Panc1 (cell line): Measurements from ENCODE around the gene PCDHA10. TPM values are rescaled to one million over a fixed set of nuclear protein-coding genes. Genes with fewer than 3 reads are reported as not detected.

ENCODE experiments used
- ATAC-seq: fragments of 200-7000 bp; cut with Tn5 transposase; 2 replicates; pipeline ENCODE4 v1.9.1; 2020; ENCODE audit warnings: mild to moderate bottlenecking, moderate library complexity
- BruUV-seq: library from RNA; stranded (reverse); fragments of 400-500 nt; replicated peaks from 2 replicates; lab custom pipeline; 2021; lab: Mats Ljungman, UMichigan
- CTCF ChIA-PET: fragments of 300-600 bp; sonication (Branson Sonifier 250); formaldehyde crosslinking; loops from one replicate; lab custom pipeline; 2022; ENCODE audit warnings: antibody characterized with exemption; lab: Charles Lee
- POLR2A ChIA-PET: fragments of 300-600 bp; sonication (Branson Sonifier 250); formaldehyde crosslinking; loops from one replicate; lab custom pipeline; 2022; ENCODE audit warnings: antibody characterized with exemption; lab: Charles Lee
- DNase-seq: peaks from one replicate; pipeline ENCODE4 v3.0.0-alpha.2; 2010; ENCODE audit warnings: low read depth, low spot score
- H3K27ac ChIP-seq: 2 replicates; pipeline ENCODE4 v1.5.1; 2011; ENCODE audit warnings: mild to moderate bottlenecking, low read length, inconsistent platforms
- H3K27me3 ChIP-seq: fragments of 200-500 bp; sonication (Bioruptor generic); 2 replicates; pipeline ENCODE4 v1.6.0; 2014; ENCODE audit warnings: low read length, inconsistent platforms; ENCODE audit not compliant: control insufficient read depth, insufficient read depth
- H3K36me3 ChIP-seq: fragments of 200-500 bp; sonication (Bioruptor generic); 2 replicates; pipeline ENCODE4 v1.5.1; 2014; ENCODE audit warnings: inconsistent platforms, mild to moderate bottlenecking, low read length, moderate library complexity; ENCODE audit not compliant: control insufficient read depth, insufficient read depth
- H3K4me1 ChIP-seq: 2 replicates; pipeline ENCODE4 v1.5.1; 2011; ENCODE audit warnings: inconsistent platforms, mild to moderate bottlenecking, low read length, moderate library complexity; ENCODE audit not compliant: control insufficient read depth, insufficient read depth
- H3K4me3 ChIP-seq, 2 experiments: 2 replicates each; pipeline ENCODE4 v1.5.1; 2011 to 2012; ENCODE audit warnings: low read depth in 2 of 2, low read length in 2 of 2, mild to moderate bottlenecking in 2 of 2, inconsistent platforms in 1 of 2, moderate library complexity in 1 of 2
- H3K9me3 ChIP-seq: fragments of 200-500 bp; sonication (Bioruptor generic); 2 replicates; pipeline ENCODE4 v1.5.1; 2014; ENCODE audit warnings: low read depth, mild to moderate bottlenecking, inconsistent platforms, low read length, moderate library complexity; ENCODE audit not compliant: control insufficient read depth, insufficient read depth
- POLR2AphosphoS5 ChIP-seq: IDR thresholded peaks from 2 replicates; pipeline ENCODE4 v1.6.1; 2012; ENCODE audit warnings: mild to moderate bottlenecking, low read depth, low read length, moderate library complexity
- REST ChIP-seq, 2 experiments: IDR thresholded peaks; 2 replicates each; pipeline ENCODE4 v1.6.1; 2011 to 2012; ENCODE audit warnings: low read depth in 2 of 2, control low read depth in 1 of 2, low read length in 1 of 2, mild to moderate bottlenecking in 1 of 2, moderate library complexity in 1 of 2; ENCODE audit not compliant: insufficient read depth in 1 of 2
- SIN3A ChIP-seq: IDR thresholded peaks from 2 replicates; pipeline ENCODE4 v1.6.1; 2012; ENCODE audit warnings: low read depth, mild to moderate bottlenecking, low read length, moderate library complexity, borderline replicate concordance; ENCODE audit not compliant: insufficient read depth
- TCF7L2 ChIP-seq: IDR thresholded peaks from 2 replicates; pipeline ENCODE4 v1.6.1; 2011; ENCODE audit warnings: mild to moderate bottlenecking, low read depth, low read length, inconsistent platforms
- in situ Hi-C: cut with HindIII; loops from 2 replicates; pipeline ENCODE4 v1.10.0; 2016; ENCODE audit warnings: low sequenced_read_pairs, low pct_unique_long_range_greater_than_20kb
- intact Hi-C: fragments of 100-400 bp; cut with micrococcal nuclease; formaldehyde crosslinking; loops from one replicate; pipeline ENCODE4 v1.10.0; 2022; ENCODE audit not compliant: unreplicated experiment
- total RNA-seq: library from RNA; stranded (reverse); gene quantifications from one replicate; pipeline ENCODE4 v1.2.1, GENCODE V29; 2021; ENCODE audit not compliant: unreplicated experiment
- TF ChIP-seq, protein P1 (sequence below): fragments of 450-650 bp; IDR thresholded peaks from 2 replicates; pipeline ENCODE4 v1.5.1; 2017; ENCODE audit warnings: mild to moderate bottlenecking

PCDHA10 gene
- total RNA-seq, 1 experiment from 2014 or later: 0.33 TPM

- no peak for DNase-seq
- H3K4me3 ChIP-seq: peak overlapping the region; percentile 24 to 54
- no peak overlapping the region for H3K27ac ChIP-seq
- TF ChIP-seq, protein P1, sequence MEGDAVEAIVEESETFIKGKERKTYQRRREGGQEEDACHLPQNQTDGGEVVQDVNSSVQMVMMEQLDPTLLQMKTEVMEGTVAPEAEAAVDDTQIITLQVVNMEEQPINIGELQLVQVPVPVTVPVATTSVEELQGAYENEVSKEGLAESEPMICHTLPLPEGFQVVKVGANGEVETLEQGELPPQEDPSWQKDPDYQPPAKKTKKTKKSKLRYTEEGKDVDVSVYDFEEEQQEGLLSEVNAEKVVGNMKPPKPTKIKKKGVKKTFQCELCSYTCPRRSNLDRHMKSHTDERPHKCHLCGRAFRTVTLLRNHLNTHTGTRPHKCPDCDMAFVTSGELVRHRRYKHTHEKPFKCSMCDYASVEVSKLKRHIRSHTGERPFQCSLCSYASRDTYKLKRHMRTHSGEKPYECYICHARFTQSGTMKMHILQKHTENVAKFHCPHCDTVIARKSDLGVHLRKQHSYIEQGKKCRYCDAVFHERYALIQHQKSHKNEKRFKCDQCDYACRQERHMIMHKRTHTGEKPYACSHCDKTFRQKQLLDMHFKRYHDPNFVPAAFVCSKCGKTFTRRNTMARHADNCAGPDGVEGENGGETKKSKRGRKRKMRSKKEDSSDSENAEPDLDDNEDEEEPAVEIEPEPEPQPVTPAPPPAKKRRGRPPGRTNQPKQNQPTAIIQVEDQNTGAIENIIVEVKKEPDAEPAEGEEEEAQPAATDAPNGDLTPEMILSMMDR: peak; percentile 70
- TF ChIP-seq REST (IDR thresholded peaks at IDR 0.05; ENCODE audit: insufficient read depth in 1 of 2, low read depth in 2 of 2, low read length in 1 of 2): no peak
- no peaks in the 10 kb centered on the region; the same call in 1 of the 2 replicates for H3K9me3 ChIP-seq
- in situ Hi-C loops: no loop called here
- ChIA-PET CTCF (interaction anchor here (0.7 kb wide), 2 partner anchors 136 to 153 kb away, joined by 7 to 9 read pairs; no protein-coding TSS in a partner anchor), POLR2A (no interaction called here)
- ATAC-seq: peak; percentile 82
- no peaks in the 10 kb centered on the region for H3K27me3 ChIP-seq
- no peaks in the 10 kb centered on the region; the same call in 1 of the 2 replicates for H3K36me3 ChIP-seq
- no peaks in the 10 kb centered on the region for H3K4me1 ChIP-seq
- intact Hi-C loops: loop anchor here (1.0 kb wide), 1 partner anchor 158 kb away; no protein-coding TSS in a partner anchor
- BruUV-seq: no TSS peak
Measured at GRCh38 chr5:140882591-140882899, 26.8 kb downstream of the PCDHA10 start.

DNA sequence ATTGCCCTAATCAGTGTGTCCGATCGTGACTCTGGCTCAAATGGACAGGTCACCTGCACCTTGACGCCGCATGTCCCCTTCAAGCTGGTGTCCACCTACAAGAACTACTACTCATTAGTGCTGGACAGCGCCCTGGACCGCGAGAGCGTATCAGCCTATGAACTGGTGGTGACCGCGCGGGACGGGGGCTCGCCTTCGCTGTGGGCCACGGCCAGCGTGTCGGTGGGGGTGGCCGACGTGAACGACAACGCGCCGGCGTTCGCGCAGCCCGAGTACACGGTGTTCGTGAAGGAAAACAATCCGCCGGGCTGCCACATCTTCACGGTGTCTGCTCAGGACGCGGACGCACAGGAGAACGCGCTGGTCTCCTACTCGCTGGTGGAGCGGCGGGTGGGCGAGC, 27.7 kb downstream of the PCDHA10 start:
- CTCF ChIA-PET: no interaction called here
- H3K36me3 ChIP-seq: no peaks in the 10 kb centered on the region; the same call in 1 of the 2 replicates
- ATAC-seq (no peak), DNase-seq (no peak)
- in situ Hi-C loops: no loop called here
- H3K27ac ChIP-seq: no peak overlapping the region
- no peaks in the 10 kb centered on the region for H3K9me3 ChIP-seq
- TF ChIP-seq, protein P1: no peak
- TF ChIP-seq TCF7L2 (no peak), SIN3A (no peak), REST (IDR thresholded peaks at IDR 0.05; ENCODE audit: insufficient read depth in 1 of 2, low read depth in 2 of 2, low read length in 1 of 2) (peak in 1 of 2 experiments; percentile 66; a peak in 1 of 4 replicates), POLR2AphosphoS5 (no peak)
- no peak overlapping the region for H3K4me3 ChIP-seq
- intact Hi-C loops: no loop called here
- no peaks in the 10 kb centered on the region for H3K27me3 ChIP-seq
- no TSS peak for BruUV-seq
- H3K4me1 ChIP-seq: no peaks in the 10 kb centered on the region
- POLR2A ChIA-PET: no interaction called here
